OCI-LY3 (cell line): ENCODE data around the gene IZUMO2.

Experiments
- H2AFZ ChIP-seq: fragments of 200-600, 300-600 bp; shearing (Covaris generic); 2 replicates; pipeline ENCODE4 v1.6.0; 2014; ENCODE audit warnings: antibody characterized with exemption, low read depth, low read length
- H3K27ac ChIP-seq: fragments of 200-600, 300-600 bp; sonication (generic); 2 replicates; pipeline ENCODE4 v1.5.1; 2014; ENCODE audit warnings: mild to moderate bottlenecking, low read length, moderate library complexity, mixed read lengths
- H3K27me3 ChIP-seq: fragments of 200-600, 300-600 bp; sonication (generic); 2 replicates; pipeline ENCODE4 v1.6.1; 2014; ENCODE audit warnings: low read depth, low read length, mixed read lengths
- H3K36me3 ChIP-seq: fragments of 200-600, 300-600 bp; sonication (generic); replicated peaks from 2 replicates; pipeline ENCODE3; 2014; ENCODE audit warnings: low read depth, low read length, mixed read lengths
- H3K4me1 ChIP-seq: fragments of 300-600, 200-600 bp; sonication (generic); 2 replicates; pipeline ENCODE4 v1.6.1; 2014; ENCODE audit warnings: low read length, mixed read lengths
- H3K4me2 ChIP-seq: fragments of 200-600, 300-600 bp; sonication (generic); 2 replicates; pipeline ENCODE4 v1.6.1; 2014; ENCODE audit warnings: low read length, mixed read lengths
- H3K4me3 ChIP-seq: fragments of 300-600, 200-600 bp; sonication (generic); 2 replicates; pipeline ENCODE4 v1.5.1; 2014; ENCODE audit warnings: antibody characterized with exemption, mild to moderate bottlenecking, low read length, moderate library complexity
- H3K79me2 ChIP-seq: fragments of 300-600, 200-600 bp; shearing (Covaris generic); 2 replicates; pipeline ENCODE4 v1.6.1; 2014; ENCODE audit warnings: mild to moderate bottlenecking, low read length, mixed read lengths
- H3K9ac ChIP-seq: fragments of 300-600, 200-600 bp; shearing (Covaris generic); 2 replicates; pipeline ENCODE4 v1.6.0; 2014; ENCODE audit warnings: mild to moderate bottlenecking, low read length, moderate library complexity
- H3K9me3 ChIP-seq: fragments of 200-600, 300-600 bp; shearing (Covaris generic); 2 replicates; pipeline ENCODE4 v1.6.1; 2014; ENCODE audit warnings: low read length, mixed read lengths; ENCODE audit not compliant: insufficient read depth
- H4K20me1 ChIP-seq: fragments of 200-600, 300-600 bp; sonication (generic); 2 replicates; pipeline ENCODE4 v1.6.1; 2016; ENCODE audit warnings: low read length, mixed read lengths; ENCODE audit not compliant: insufficient read depth
- CTCF ChIP-seq: fragments of 200-600, 300-600 bp; sonication (generic); IDR thresholded peaks from 2 replicates; pipeline ENCODE4 v1.5.1; 2014; ENCODE audit warnings: antibody characterized with exemption, low read length, low read depth
- EZH2phosphoT487 ChIP-seq: fragments of 200-600 bp; shearing (Covaris generic); IDR thresholded peaks from 2 replicates; pipeline ENCODE4 v1.6.1; 2018; ENCODE audit warnings: antibody characterized with exemption, mixed run types, low read depth

The IZUMO2 gene

GRCh38 chr19:50187937-50188336, 24.9 kb upstream of the IZUMO2 start:
- H3K9me3 ChIP-seq: no peaks in the 10 kb centered on the region; the same call in 1 of the 2 replicates
- no peak for TF ChIP-seq EZH2phosphoT487
- TF ChIP-seq CTCF: no peak

GRCh38 chr19:50184196-50184595, 21.1 kb upstream of the IZUMO2 start:
- H4K20me1 ChIP-seq: no peaks in the 10 kb centered on the region
- H3K79me2 ChIP-seq: no peaks in the 10 kb centered on the region
- no peak overlapping the region for H2AFZ ChIP-seq
- no peak overlapping the region for H3K4me2 ChIP-seq
- H3K36me3 ChIP-seq: no peaks in the 10 kb centered on the region
- no peak overlapping the region for H3K4me3 ChIP-seq
- H3K27me3 ChIP-seq: no peaks in the 10 kb centered on the region
- no peaks in the 10 kb centered on the region for H3K9me3 ChIP-seq
- TF ChIP-seq EZH2phosphoT487: no peak
- TF ChIP-seq CTCF: no peak
- H3K9ac ChIP-seq: no peak overlapping the region
- peaks cover 8% of the 10 kb centered on the region for H3K4me1 ChIP-seq
- H3K27ac ChIP-seq: no peak overlapping the region

More at GRCh38 chr19:50187937-50188336, 24.9 kb upstream of the IZUMO2 start:
- H3K27me3 ChIP-seq: 0 out of 2 replicates have a peak, but pooled peaks cover 5% of the 10 kb centered on the region
- H3K9ac ChIP-seq: no peak overlapping the region
- peaks cover 23% of the 10 kb centered on the region for H3K4me1 ChIP-seq
- H4K20me1 ChIP-seq: no peaks in the 10 kb centered on the region
- H3K36me3 ChIP-seq: no peaks in the 10 kb centered on the region
- no peaks in the 10 kb centered on the region for H3K79me2 ChIP-seq
- no peak overlapping the region for H3K4me3 ChIP-seq
- H3K4me2 ChIP-seq: no peak overlapping the region
- H3K27ac ChIP-seq: no peak overlapping the region
- no peak overlapping the region for H2AFZ ChIP-seq

GRCh38 chr19:50181121-50181520, 18.0 kb upstream of the IZUMO2 start:
- H4K20me1 ChIP-seq: no peaks in the 10 kb centered on the region
- no peaks in the 10 kb centered on the region for H3K79me2 ChIP-seq
- H3K9me3 ChIP-seq: no peaks in the 10 kb centered on the region
- H3K4me3 ChIP-seq: no peak overlapping the region
- H3K27me3 ChIP-seq: no peaks in the 10 kb centered on the region
- no peaks in the 10 kb centered on the region for H3K36me3 ChIP-seq
- H3K27ac ChIP-seq: no peak overlapping the region
- H3K9ac ChIP-seq: no peak overlapping the region
- no peak overlapping the region for H3K4me2 ChIP-seq
- H2AFZ ChIP-seq: no peak overlapping the region
- peaks cover 19% of the 10 kb centered on the region for H3K4me1 ChIP-seq
- TF ChIP-seq EZH2phosphoT487 (no peak), CTCF (no peak)

DNA sequence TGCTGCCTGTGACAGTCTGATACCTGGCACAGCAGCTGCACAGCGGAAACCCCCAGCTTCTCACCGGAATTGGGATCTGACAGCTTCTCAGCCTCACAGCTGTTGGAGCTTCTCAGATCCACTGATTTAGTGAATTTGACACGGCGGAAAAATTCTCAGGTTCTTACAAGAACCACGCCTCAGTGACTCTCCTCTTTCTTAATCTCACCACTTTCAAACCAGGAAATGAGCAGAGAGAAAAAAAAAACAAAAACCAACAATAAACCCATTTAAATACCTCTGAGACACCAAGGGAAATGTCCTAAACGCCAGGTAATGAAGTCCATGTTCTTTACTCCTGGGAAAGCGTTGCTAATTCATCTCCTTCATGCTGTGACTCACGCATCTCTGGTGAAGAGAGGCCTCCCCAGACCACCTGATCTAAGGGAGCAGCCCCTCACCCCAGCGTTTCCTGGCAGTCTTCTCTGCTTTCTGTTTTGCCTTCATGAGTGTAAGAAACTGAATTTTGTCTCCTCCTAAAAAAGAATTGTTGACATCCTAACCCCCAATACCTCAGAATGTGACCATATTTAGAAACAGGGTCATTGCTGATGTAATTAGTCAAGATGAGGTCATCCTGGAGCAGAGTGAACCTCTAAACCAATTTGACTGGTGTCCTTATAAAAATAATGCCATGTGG, 15.9 kb upstream of the IZUMO2 start:
- Histone ChIP-seq H3K27me3 (no peaks in the 10 kb centered on the region), H3K79me2 (no peaks in the 10 kb centered on the region), H3K9me3 (no peaks in the 10 kb centered on the region), H3K4me1 (peaks cover 19% of the 10 kb centered on the region), H3K4me2 (peak overlapping the region; percentile 69), H3K9ac (peak overlapping the region; percentile 49), H4K20me1 (no peaks in the 10 kb centered on the region), H2AFZ (peak overlapping the region; percentile 72), H3K4me3 (peak overlapping the region; percentile 50), H3K36me3 (no peaks in the 10 kb centered on the region), H3K27ac (peak overlapping the region; percentile 71)
- TF ChIP-seq CTCF: no peak
- no peak for TF ChIP-seq EZH2phosphoT487
